GM12878 (cell line): ENCODE measurements around the gene UNKL. TPM values are rescaled to one million over a fixed set of nuclear protein-coding genes. Genes with fewer than 3 reads are reported as not detected.
A peak's percentile ranks its signal among the peaks of the same experiment; 100 is the strongest.

ENCODE experiments used
- ATAC-seq: fragments of 200-7000 bp; cut with Tn5 transposase; 3 replicates; pipeline ENCODE4 v1.9.1; 2020; ENCODE audit warnings: mild to moderate bottlenecking, moderate library complexity
- BruUV-seq: library from RNA; stranded (reverse); fragments of 400-500 nt; replicated peaks from 2 replicates; lab custom pipeline; 2021; lab: Mats Ljungman, UMichigan
- CTCF ChIA-PET: fragments of 300-600 bp; sonication (Branson Sonifier 250); formaldehyde crosslinking; extraction: SDS; loops from one replicate; lab custom pipeline; 2021; ENCODE audit warnings: inconsistent platforms; lab: Yijun Ruan, JAX
- POLR2A ChIA-PET: fragments of 350-600 bp; formaldehyde crosslinking; extraction: SDS; loops from one replicate; lab custom pipeline; 2021; ENCODE audit warnings: inconsistent platforms; lab: Charles Lee
- RAD21 ChIA-PET: fragments of 300-600 bp; sonication (Branson Sonifier 250); formaldehyde crosslinking; loops from one replicate; lab custom pipeline; 2023; ENCODE audit warnings: antibody characterized with exemption; ENCODE audit not compliant: unreplicated experiment; lab: Charles Lee
- SMC1A ChIA-PET: fragments of 300-600 bp; sonication (Branson Sonifier 250); formaldehyde crosslinking; loops from one replicate; lab custom pipeline; 2023; ENCODE audit not compliant: unreplicated experiment, uncharacterized antibody; lab: Charles Lee
- DNase-seq: peaks from one replicate; pipeline ENCODE4 v3.0.0-alpha.2; 2011; ENCODE audit warnings: low read depth, low spot score
- FAIRE-seq: peaks from 3 replicates; lab custom pipeline; 2011; peaks lifted over from hg19 to GRCh38; lab: Jason Lieb, UNC
- H2AFZ ChIP-seq: 2 replicates; pipeline ENCODE4 v1.6.0; 2011; ENCODE audit warnings: low read depth, low read length, control low read depth; ENCODE audit not compliant: control insufficient read depth
- H3K27ac ChIP-seq: 2 replicates; pipeline ENCODE4 v1.5.1; 2011; ENCODE audit warnings: control low read depth; ENCODE audit not compliant: control insufficient read depth, insufficient read depth
- H3K27me3 ChIP-seq, 2 experiments: replicated peaks in 1 of 2; 2 replicates each; pipeline versions ENCODE4 v1.6.0 to v1.6.1; 2011; ENCODE audit warnings: low read length in 1 of 2; ENCODE audit not compliant: control insufficient read depth in 2 of 2, insufficient read depth in 2 of 2
- H3K36me3 ChIP-seq, 2 experiments: 2 replicates each; pipeline ENCODE4 v1.5.1; 2011; ENCODE audit warnings: low read length in 1 of 2; ENCODE audit not compliant: control insufficient read depth in 2 of 2, insufficient read depth in 2 of 2
- H3K4me1 ChIP-seq: 2 replicates; pipeline ENCODE4 v1.6.1; 2011; ENCODE audit warnings: mild to moderate bottlenecking, low read length, moderate library complexity, mixed read lengths; ENCODE audit not compliant: control insufficient read depth, insufficient read depth
- H3K4me2 ChIP-seq: 2 replicates; pipeline ENCODE4 v1.6.0; 2011; ENCODE audit warnings: control low read depth; ENCODE audit not compliant: control insufficient read depth, insufficient read depth
- H3K4me3 ChIP-seq: fragments of 200-600 bp; sonication (generic); 2 replicates; pipeline ENCODE4 v1.5.1; 2016
- H3K79me2 ChIP-seq: 2 replicates; pipeline ENCODE4 v1.6.0; 2011; ENCODE audit warnings: low read length; ENCODE audit not compliant: control insufficient read depth, insufficient read depth
- H3K9ac ChIP-seq: 2 replicates; pipeline ENCODE4 v1.8.0; 2011; ENCODE audit warnings: low read length, control low read depth, mixed read lengths; ENCODE audit not compliant: control insufficient read depth, insufficient read depth
- H3K9me3 ChIP-seq: replicated peaks from 3 replicates; pipeline ENCODE4 v1.5.1; 2011; ENCODE audit warnings: mild to moderate bottlenecking, low read length; ENCODE audit not compliant: control insufficient read depth, insufficient read depth
- H4K20me1 ChIP-seq: 2 replicates; pipeline ENCODE4 v1.6.0; 2011; ENCODE audit not compliant: control insufficient read depth, insufficient read depth
- EP300 ChIP-seq, 2 experiments: fragments of 150-350 bp in 1 of 2; IDR thresholded peaks; 2 replicates each; pipeline ENCODE4 v1.6.1; 2011 to 2012; ENCODE audit warnings: low read depth in 2 of 2, low read length in 2 of 2, borderline replicate concordance in 1 of 2, improper control_type of control experiment in 1 of 2, inconsistent platforms in 1 of 2; ENCODE audit not compliant: control insufficient read depth in 1 of 2
- ESRRA ChIP-seq: IDR thresholded peaks from 2 replicates; pipeline ENCODE4 v1.6.1; 2012; ENCODE audit warnings: mild to moderate bottlenecking, low read length, improper control_type of control experiment
- LARP7 ChIP-seq: fragments of 450-650 bp; IDR thresholded peaks from 2 replicates; pipeline ENCODE4 v1.6.1; 2017; ENCODE audit warnings: mild to moderate bottlenecking
- SMAD1 ChIP-seq: fragments of 450-650 bp; IDR thresholded peaks from 2 replicates; pipeline ENCODE4 v1.6.1; 2018; ENCODE audit warnings: mild to moderate bottlenecking, low read depth; ENCODE audit not compliant: partially characterized antibody
- SMAD5 ChIP-seq: IDR thresholded peaks from 2 replicates; pipeline ENCODE4 v1.6.1; 2016; ENCODE audit warnings: antibody characterized with exemption, low read depth
- SUPT20H ChIP-seq: IDR thresholded peaks from 2 replicates; pipeline ENCODE4 v1.6.1; 2011; ENCODE audit warnings: low read depth, mild to moderate bottlenecking, low read length, moderate library complexity, borderline replicate concordance; ENCODE audit not compliant: control insufficient read depth
- USF1 ChIP-seq: IDR thresholded peaks from 2 replicates; pipeline ENCODE4 v1.6.1; 2011; ENCODE audit warnings: borderline replicate concordance, low read depth, mild to moderate bottlenecking, moderate library complexity, mixed read lengths, low read length; ENCODE audit not compliant: insufficient read depth; ENCODE audit errors: extremely low read length
- WRNIP1 ChIP-seq: IDR thresholded peaks from 2 replicates; pipeline ENCODE4 v1.6.1; 2011; ENCODE audit warnings: low read depth, low read length, improper control_type of control experiment, borderline replicate concordance
- WGBS: methylation state at CpG from one replicate; pipeline ENCODE4 v1.1.6; 2016; ENCODE audit warnings: low lambda C conversion rate; ENCODE audit not compliant: insufficient replicate concordance, insufficient coverage; ENCODE audit errors: missing lambda C conversion rate; 5-methylcytosine and 5-hydroxymethylcytosine counted together
- in situ Hi-C: fragments of 300-500 bp; cut with MboI; formaldehyde crosslinking; loops from 9 replicates; pipeline ENCODE4 v1.14.3; 2018; ENCODE audit warnings: mixed read lengths
- intact Hi-C: fragments of 100-400 bp; cut with micrococcal nuclease; formaldehyde crosslinking; loops from one replicate; pipeline ENCODE4 v1.14.2; 2022; ENCODE audit not compliant: unreplicated experiment
- polyA plus RNA-seq, 11 experiments: library from polyadenylated mRNA; depleted of rRNA in 4 of 11; unstranded in 6 of 11; stranded (reverse) in 5 of 11; fragments of >200 nt; fragmentation: Nextera tagmentation in 4 of 11; fragmentation: Illumina TruSeq in 1 of 11; extraction: Ambion mirVana in 4 of 11; extraction: Trizol in 1 of 11; gene quantifications; 1 replicate in 1 of 11; 2 replicates in 10 of 11; pipeline versions ENCODE4 v1.2.1 to v1.2.3, GENCODE V29; 2011 to 2016; ENCODE audit warnings: inconsistent platforms in 2 of 11, missing spikeins in 2 of 11, low read depth in 1 of 11
- total RNA-seq, 4 experiments: library from RNA; depleted of rRNA in 3 of 4; stranded (reverse); fragments of >200 nt in 3 of 4; fragmentation: Illumina TruSeq in 1 of 4; extraction: Trizol in 1 of 4; gene quantifications; 2 replicates each; pipeline versions ENCODE4 v1.2.1 to v1.2.3, GENCODE V29; 2013 to 2021
- TF ChIP-seq, protein P1 (sequence below): fragments of 450-650 bp; IDR thresholded peaks from 2 replicates; pipeline ENCODE4 v1.6.1; 2017; ENCODE audit warnings: mild to moderate bottlenecking, moderate library complexity
- TF ChIP-seq, protein P2 (sequence below): fragments of 150-350 bp; IDR thresholded peaks from 2 replicates; pipeline ENCODE4 v1.6.1; 2014; ENCODE audit warnings: mild to moderate bottlenecking, low read depth, low read length
- TF ChIP-seq, protein P3 (sequence below): fragments of 450-650 bp; formaldehyde crosslinking; IDR thresholded peaks from 2 replicates; pipeline ENCODE4 v1.4.0; 2020; ENCODE audit warnings: mild to moderate bottlenecking, moderate library complexity

UNKL gene
- total and polyA plus RNA-seq, 10 of the 15 experiments (the other 5 are each of a cell fraction or from before 2014, with no cell fraction given): 0.40 to 21.6 (median 9.1) TPM

DNA sequence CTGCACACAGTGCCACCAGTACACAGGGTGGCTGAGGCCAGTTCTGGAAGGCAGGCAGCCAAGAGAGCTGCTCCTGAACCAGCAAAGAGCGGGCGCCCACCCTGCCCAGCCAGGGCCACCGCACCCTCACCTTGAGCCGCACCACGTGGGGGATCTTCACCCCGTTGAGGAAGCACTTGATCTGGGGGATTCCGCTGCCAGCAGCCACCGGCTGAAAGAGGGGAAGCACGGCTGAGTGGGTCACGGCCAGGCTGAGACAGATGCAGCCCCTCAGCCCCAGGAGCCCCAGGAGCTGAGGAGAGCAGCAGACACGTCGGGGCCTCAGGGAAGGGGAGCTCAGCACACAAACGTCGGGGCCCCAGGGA is 44.5 kb upstream of the UNKL start:
- ChIA-PET SMC1A (no interaction called here), CTCF (interaction anchor here (0.7 to 0.8 kb wide), 2 partner anchors 158 to 199 kb away, joined by 3 read pairs; no protein-coding TSS in a partner anchor), POLR2A (interaction anchor here (1.1 to 1.6 kb wide), 3 partner anchors 11 to 34 kb away, joined by 3 to 5 read pairs (median 4); partner anchors contain the start of gene TELO2), RAD21 (interaction anchor here (1.5 kb wide), 1 partner anchor 95 kb away, joined by 3 read pairs; no protein-coding TSS in a partner anchor)
- ATAC-seq (peak; percentile 90), DNase-seq (no peak), FAIRE-seq (no peak)
- Histone ChIP-seq H3K27ac (peak overlapping the region; percentile 62), H3K4me1 (peaks cover 10% of the 10 kb centered on the region), H3K36me3 (peaks cover 0 to 12% of the 10 kb centered on the region in 2 experiments; a peak in 3 of 4 replicates), H2AFZ (peak overlapping the region; percentile 55), H3K27me3 (no peaks in the 10 kb centered on the region), H3K4me3 (no peak overlapping the region), H3K79me2 (no peaks in the 10 kb centered on the region), H4K20me1 (no peaks in the 10 kb centered on the region), H3K4me2 (peak overlapping the region; percentile 38), H3K9me3 (no peaks in the 10 kb centered on the region), H3K9ac (peak overlapping the region; percentile 24)
- WGBS: 8% methylated on average over 13 of the region's 14 CpGs
- intact Hi-C loops (no loop called here), in situ Hi-C loops (no loop called here)
- BruUV-seq: no TSS peak
- TF ChIP-seq SMAD5: no peak
- TF ChIP-seq SMAD1: no peak
- no peak for TF ChIP-seq LARP7
- TF ChIP-seq, protein P1, sequence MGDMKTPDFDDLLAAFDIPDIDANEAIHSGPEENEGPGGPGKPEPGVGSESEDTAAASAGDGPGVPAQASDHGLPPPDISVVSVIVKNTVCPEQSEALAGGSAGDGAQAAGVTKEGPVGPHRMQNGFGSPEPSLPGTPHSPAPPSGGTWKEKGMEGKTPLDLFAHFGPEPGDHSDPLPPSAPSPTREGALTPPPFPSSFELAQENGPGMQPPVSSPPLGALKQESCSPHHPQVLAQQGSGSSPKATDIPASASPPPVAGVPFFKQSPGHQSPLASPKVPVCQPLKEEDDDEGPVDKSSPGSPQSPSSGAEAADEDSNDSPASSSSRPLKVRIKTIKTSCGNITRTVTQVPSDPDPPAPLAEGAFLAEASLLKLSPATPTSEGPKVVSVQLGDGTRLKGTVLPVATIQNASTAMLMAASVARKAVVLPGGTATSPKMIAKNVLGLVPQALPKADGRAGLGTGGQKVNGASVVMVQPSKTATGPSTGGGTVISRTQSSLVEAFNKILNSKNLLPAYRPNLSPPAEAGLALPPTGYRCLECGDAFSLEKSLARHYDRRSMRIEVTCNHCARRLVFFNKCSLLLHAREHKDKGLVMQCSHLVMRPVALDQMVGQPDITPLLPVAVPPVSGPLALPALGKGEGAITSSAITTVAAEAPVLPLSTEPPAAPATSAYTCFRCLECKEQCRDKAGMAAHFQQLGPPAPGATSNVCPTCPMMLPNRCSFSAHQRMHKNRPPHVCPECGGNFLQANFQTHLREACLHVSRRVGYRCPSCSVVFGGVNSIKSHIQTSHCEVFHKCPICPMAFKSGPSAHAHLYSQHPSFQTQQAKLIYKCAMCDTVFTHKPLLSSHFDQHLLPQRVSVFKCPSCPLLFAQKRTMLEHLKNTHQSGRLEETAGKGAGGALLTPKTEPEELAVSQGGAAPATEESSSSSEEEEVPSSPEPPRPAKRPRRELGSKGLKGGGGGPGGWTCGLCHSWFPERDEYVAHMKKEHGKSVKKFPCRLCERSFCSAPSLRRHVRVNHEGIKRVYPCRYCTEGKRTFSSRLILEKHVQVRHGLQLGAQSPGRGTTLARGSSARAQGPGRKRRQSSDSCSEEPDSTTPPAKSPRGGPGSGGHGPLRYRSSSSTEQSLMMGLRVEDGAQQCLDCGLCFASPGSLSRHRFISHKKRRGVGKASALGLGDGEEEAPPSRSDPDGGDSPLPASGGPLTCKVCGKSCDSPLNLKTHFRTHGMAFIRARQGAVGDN: peak; percentile 75
- TF ChIP-seq WRNIP1: no peak
- TF ChIP-seq ESRRA: no peak
- no peak for TF ChIP-seq SUPT20H
- TF ChIP-seq, protein P2, sequence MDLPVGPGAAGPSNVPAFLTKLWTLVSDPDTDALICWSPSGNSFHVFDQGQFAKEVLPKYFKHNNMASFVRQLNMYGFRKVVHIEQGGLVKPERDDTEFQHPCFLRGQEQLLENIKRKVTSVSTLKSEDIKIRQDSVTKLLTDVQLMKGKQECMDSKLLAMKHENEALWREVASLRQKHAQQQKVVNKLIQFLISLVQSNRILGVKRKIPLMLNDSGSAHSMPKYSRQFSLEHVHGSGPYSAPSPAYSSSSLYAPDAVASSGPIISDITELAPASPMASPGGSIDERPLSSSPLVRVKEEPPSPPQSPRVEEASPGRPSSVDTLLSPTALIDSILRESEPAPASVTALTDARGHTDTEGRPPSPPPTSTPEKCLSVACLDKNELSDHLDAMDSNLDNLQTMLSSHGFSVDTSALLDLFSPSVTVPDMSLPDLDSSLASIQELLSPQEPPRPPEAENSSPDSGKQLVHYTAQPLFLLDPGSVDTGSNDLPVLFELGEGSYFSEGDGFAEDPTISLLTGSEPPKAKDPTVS: no peak
- no peak for TF ChIP-seq EP300 (IDR thresholded peaks at IDR 0.05; ENCODE audit: borderline replicate concordance in 1 of 2, control insufficient read depth in 1 of 2, low read depth in 2 of 2, low read length in 2 of 2)
- TF ChIP-seq, protein P3, sequence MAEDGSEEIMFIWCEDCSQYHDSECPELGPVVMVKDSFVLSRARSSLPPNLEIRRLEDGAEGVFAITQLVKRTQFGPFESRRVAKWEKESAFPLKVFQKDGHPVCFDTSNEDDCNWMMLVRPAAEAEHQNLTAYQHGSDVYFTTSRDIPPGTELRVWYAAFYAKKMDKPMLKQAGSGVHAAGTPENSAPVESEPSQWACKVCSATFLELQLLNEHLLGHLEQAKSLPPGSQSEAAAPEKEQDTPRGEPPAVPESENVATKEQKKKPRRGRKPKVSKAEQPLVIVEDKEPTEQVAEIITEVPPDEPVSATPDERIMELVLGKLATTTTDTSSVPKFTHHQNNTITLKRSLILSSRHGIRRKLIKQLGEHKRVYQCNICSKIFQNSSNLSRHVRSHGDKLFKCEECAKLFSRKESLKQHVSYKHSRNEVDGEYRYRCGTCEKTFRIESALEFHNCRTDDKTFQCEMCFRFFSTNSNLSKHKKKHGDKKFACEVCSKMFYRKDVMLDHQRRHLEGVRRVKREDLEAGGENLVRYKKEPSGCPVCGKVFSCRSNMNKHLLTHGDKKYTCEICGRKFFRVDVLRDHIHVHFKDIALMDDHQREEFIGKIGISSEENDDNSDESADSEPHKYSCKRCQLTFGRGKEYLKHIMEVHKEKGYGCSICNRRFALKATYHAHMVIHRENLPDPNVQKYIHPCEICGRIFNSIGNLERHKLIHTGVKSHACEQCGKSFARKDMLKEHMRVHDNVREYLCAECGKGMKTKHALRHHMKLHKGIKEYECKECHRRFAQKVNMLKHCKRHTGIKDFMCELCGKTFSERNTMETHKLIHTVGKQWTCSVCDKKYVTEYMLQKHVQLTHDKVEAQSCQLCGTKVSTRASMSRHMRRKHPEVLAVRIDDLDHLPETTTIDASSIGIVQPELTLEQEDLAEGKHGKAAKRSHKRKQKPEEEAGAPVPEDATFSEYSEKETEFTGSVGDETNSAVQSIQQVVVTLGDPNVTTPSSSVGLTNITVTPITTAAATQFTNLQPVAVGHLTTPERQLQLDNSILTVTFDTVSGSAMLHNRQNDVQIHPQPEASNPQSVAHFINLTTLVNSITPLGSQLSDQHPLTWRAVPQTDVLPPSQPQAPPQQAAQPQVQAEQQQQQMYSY: no peak
- TF ChIP-seq USF1: peak; percentile 81
